PC-3 (cell line): ENCODE data around the gene OR52N2. TPM values are rescaled to one million over a fixed set of nuclear protein-coding genes. Genes with fewer than 3 reads are reported as not detected.
A peak's percentile ranks its signal among the peaks of the same experiment; 100 is the strongest.

Experiments used
- ATAC-seq: fragments of 200-7000 bp; cut with Tn5 transposase; 2 replicates; pipeline ENCODE4 v1.9.1; 2020; ENCODE audit warnings: mild to moderate bottlenecking, moderate library complexity
- BruUV-seq: library from RNA; stranded (reverse); fragments of 400-500 nt; replicated peaks from 2 replicates; lab custom pipeline; 2021; lab: Mats Ljungman, UMichigan
- CTCF ChIA-PET: fragments of 300-600 bp; sonication (Branson Sonifier 250); formaldehyde crosslinking; loops from one replicate; lab custom pipeline; 2022; ENCODE audit warnings: antibody characterized with exemption; lab: Charles Lee
- POLR2A ChIA-PET: fragments of 300-600 bp; sonication (Branson Sonifier 250); formaldehyde crosslinking; loops from one replicate; lab custom pipeline; 2022; ENCODE audit warnings: antibody characterized with exemption; ENCODE audit not compliant: unreplicated experiment; lab: Charles Lee
- DNase-seq: peaks from one replicate; pipeline ENCODE4 v3.0.0-alpha.2; 2015
- H2AFZ ChIP-seq: fragments of 300-600 bp; sonication (generic); 2 replicates; pipeline ENCODE4 v1.6.0; 2016; ENCODE audit warnings: antibody characterized with exemption, low read length
- H3F3A ChIP-seq: fragments of 300-600 bp; sonication (generic); one replicate; pipeline ENCODE4 v1.6.0; 2017; ENCODE audit warnings: antibody characterized with exemption, low read length, control low read depth, mild to moderate bottlenecking; ENCODE audit not compliant: unreplicated experiment
- H3K27ac ChIP-seq: fragments of 300-600 bp; sonication (generic); 2 replicates; pipeline ENCODE4 v1.5.1; 2016; ENCODE audit warnings: mild to moderate bottlenecking, low read length
- H3K27me3 ChIP-seq: fragments of 300-600 bp; sonication (generic); 2 replicates; pipeline ENCODE4 v1.6.1; 2016; ENCODE audit warnings: low read length, mixed read lengths
- H3K36me3 ChIP-seq: fragments of 300-600 bp; sonication (generic); 2 replicates; pipeline ENCODE4 v1.6.1; 2016; ENCODE audit warnings: low read depth, mixed run types, low read length, mixed read lengths
- H3K4me1 ChIP-seq: fragments of 300-600 bp; sonication (generic); 2 replicates; pipeline ENCODE4 v1.5.1; 2016; ENCODE audit warnings: low read length; ENCODE audit not compliant: insufficient read depth
- H3K4me2 ChIP-seq: fragments of 300-600 bp; sonication (generic); 2 replicates; pipeline ENCODE4 v1.6.0; 2016; ENCODE audit warnings: low read length
- H3K4me3 ChIP-seq: fragments of 300-600 bp; sonication (generic); 2 replicates; pipeline ENCODE4 v1.5.1; 2016; ENCODE audit warnings: mild to moderate bottlenecking, low read length, mixed read lengths
- H3K79me2 ChIP-seq: fragments of 300-600 bp; sonication (generic); 2 replicates; pipeline ENCODE4 v1.6.1; 2017; ENCODE audit warnings: low read length, mixed read lengths
- H3K9ac ChIP-seq: fragments of 300-600 bp; sonication (generic); 2 replicates; pipeline ENCODE4 v1.6.0; 2016; ENCODE audit warnings: mild to moderate bottlenecking, low read length
- H3K9me2 ChIP-seq: fragments of 300-600 bp; sonication (generic); replicated peaks from 2 replicates; pipeline ENCODE4 v1.6.1; 2016; ENCODE audit warnings: mixed run types, low read length, mixed read lengths
- H3K9me3 ChIP-seq: fragments of 300-600 bp; sonication (generic); 2 replicates; pipeline ENCODE4 v1.6.1; 2016; ENCODE audit warnings: low read length, mixed read lengths
- H4K20me1 ChIP-seq: fragments of 300-600 bp; sonication (generic); 2 replicates; pipeline ENCODE4 v1.6.1; 2016; ENCODE audit warnings: low read length, mixed read lengths
- CTCF ChIP-seq: fragments of 300-600 bp; sonication (generic); conservative IDR thresholded peaks from 2 replicates; pipeline ENCODE4 v1.5.1; 2017; ENCODE audit warnings: antibody characterized with exemption, low read depth, mild to moderate bottlenecking, low read length
- EZH2 ChIP-seq: fragments of 300-600 bp; sonication (generic); IDR thresholded peaks from one replicate; pipeline ENCODE4 v1.6.1; 2017; ENCODE audit warnings: antibody characterized with exemption, mild to moderate bottlenecking, low read length; ENCODE audit not compliant: unreplicated experiment
- EZH2phosphoT487 ChIP-seq: fragments of 300-600 bp; sonication (generic); IDR thresholded peaks from 2 replicates; pipeline ENCODE4 v1.6.1; 2018; ENCODE audit warnings: mild to moderate bottlenecking, antibody characterized with exemption, low read length, borderline replicate concordance
- intact Hi-C: fragments of 100-400 bp; cut with micrococcal nuclease; formaldehyde crosslinking; loops from 2 replicates; pipeline ENCODE4 v1.9.0; 2023
- total RNA-seq: library from RNA; depleted of rRNA; stranded (reverse); fragments of >200 nt; gene quantifications from 2 replicates; pipeline ENCODE4 v1.2.3, GENCODE V29; 2014

OR52N2 gene
- total RNA-seq, 1 experiment from 2014 or later: not detected

GRCh38 chr11:5807580-5807979, 1.1 kb upstream of the OR52N2 start:
- Histone ChIP-seq H3K9me3 (no peaks in the 10 kb centered on the region), H3K4me1 (no peaks in the 10 kb centered on the region), H2AFZ (no peak overlapping the region), H3K9ac (no peak overlapping the region), H3K4me2 (no peak overlapping the region), H3K27me3 (peaks cover 41% of the 10 kb centered on the region), H3K79me2 (no peaks in the 10 kb centered on the region), H3K9me2 (no peaks in the 10 kb centered on the region), H4K20me1 (no peaks in the 10 kb centered on the region), H3K4me3 (no peak overlapping the region), H3K27ac (no peak overlapping the region), H3K36me3 (no peaks in the 10 kb centered on the region), H3F3A (no peaks in the 10 kb centered on the region)
- intact Hi-C loops: loop anchor here (5.0 to 10.0 kb wide), 3 partner anchors 210 to 603 kb away; partner anchors contain the start of genes OR51M1, OR51V1 and TRIM6
- no peak for ATAC-seq
- BruUV-seq: no TSS peak
- CTCF ChIA-PET: no interaction called here
- TF ChIP-seq EZH2 (no peak), EZH2phosphoT487 (no peak), CTCF (no peak)
- DNase-seq: no peak
- POLR2A ChIA-PET: no interaction called here

GRCh38 chr11:5809122-5809519, 397 bp downstream of the OR52N2 start:
- POLR2A ChIA-PET: no interaction called here
- no peak overlapping the region for H3K27ac ChIP-seq
- no peaks in the 10 kb centered on the region for H3K36me3 ChIP-seq
- H3F3A ChIP-seq: no peaks in the 10 kb centered on the region
- no peaks in the 10 kb centered on the region for H3K79me2 ChIP-seq
- CTCF ChIA-PET: no interaction called here
- H3K9me3 ChIP-seq: no peaks in the 10 kb centered on the region
- peak overlapping the region; percentile 79 for H3K4me2 ChIP-seq
- H3K27me3 ChIP-seq: peaks cover 34% of the 10 kb centered on the region
- H4K20me1 ChIP-seq: no peaks in the 10 kb centered on the region
- no peaks in the 10 kb centered on the region for H3K4me1 ChIP-seq
- no TSS peak for BruUV-seq
- intact Hi-C loops: loop anchor here (2.0 to 10.0 kb wide), 6 partner anchors 124 to 1622 kb away; partner anchors contain the start of genes OR51M1, OR51V1, TRIM5 and TRIM6
- H3K9ac ChIP-seq: no peak overlapping the region
- no peaks in the 10 kb centered on the region for H3K9me2 ChIP-seq
- peak; percentile 49 for ATAC-seq
- no peak for TF ChIP-seq EZH2
- TF ChIP-seq CTCF: no peak
- no peak for TF ChIP-seq EZH2phosphoT487
- peak overlapping the region; percentile 62 for H3K4me3 ChIP-seq
- DNase-seq: no peak
- H2AFZ ChIP-seq: peak overlapping the region; percentile 63
